HCT116 (cell line): ENCODE results near the gene FNDC3B. TPM values are rescaled to one million over a fixed set of nuclear protein-coding genes. Genes with fewer than 3 reads are reported as not detected.

ENCODE experiments used
- ATAC-seq: fragments of 200-7000 bp; cut with Tn5 transposase; 2 replicates; pipeline ENCODE4 v1.9.1; 2020; ENCODE audit warnings: mild to moderate bottlenecking, moderate library complexity
- BruUV-seq: library from RNA; stranded (reverse); fragments of 400-500 nt; replicated peaks from 2 replicates; lab custom pipeline; 2021; lab: Mats Ljungman, UMichigan
- CTCF ChIA-PET: fragments of 300-600 bp; sonication (Branson Sonifier 250); formaldehyde crosslinking; loops from one replicate; lab custom pipeline; 2021; ENCODE audit warnings: antibody characterized with exemption; lab: Charles Lee
- POLR2A ChIA-PET: fragments of 300-600, 350-600 bp; sonication (Branson Sonifier 250); formaldehyde crosslinking; loops from one replicate; lab custom pipeline; 2021; ENCODE audit warnings: antibody characterized with exemption; lab: Charles Lee
- RAD21 ChIA-PET, 2 experiments: fragments of 300-600 bp; sonication (Branson Sonifier 250); formaldehyde crosslinking; loops; one replicate each; lab custom pipeline; 2023; ENCODE audit warnings: low total read pairs in 2 of 2; ENCODE audit not compliant: uncharacterized antibody in 2 of 2, unreplicated experiment in 2 of 2, low non-redundant PET in 1 of 2; lab: Charles Lee
- DNase-seq: peaks from one replicate; pipeline ENCODE4 v3.0.0-alpha.2; 2010; ENCODE audit warnings: low read depth, low spot score
- H2AFZ ChIP-seq: fragments of 200-600 bp; shearing (Covaris generic), sonication (generic); 2 replicates; pipeline ENCODE4 v1.6.1; 2017; ENCODE audit warnings: low read depth, mixed run types, mixed read lengths, antibody characterized with exemption, low read length; ENCODE audit not compliant: poor library complexity, severe bottlenecking
- H3K27ac ChIP-seq: 2 replicates; pipeline ENCODE4 v1.5.1; 2012; ENCODE audit warnings: low read depth, low read length
- H3K27me3 ChIP-seq: fragments of 200-600 bp; sonication (generic); 2 replicates; pipeline ENCODE4 v1.6.1; 2016; ENCODE audit warnings: mixed run types, low read length, mixed read lengths; ENCODE audit not compliant: insufficient read depth
- H3K36me3 ChIP-seq, 2 experiments: fragments of 200-500 bp in 1 of 2; fragments of 200-600 bp in 1 of 2; sonication (Bioruptor generic) in 1 of 2; sonication (generic) in 1 of 2; 2 replicates each; pipeline versions ENCODE4 v1.5.1 to v1.6.1; 2014 to 2016; ENCODE audit warnings: low read length in 2 of 2, inconsistent platforms in 1 of 2, mixed read lengths in 1 of 2, mixed run types in 1 of 2; ENCODE audit not compliant: insufficient read depth in 2 of 2, control insufficient read depth in 1 of 2
- H3K4me1 ChIP-seq, 2 experiments: fragments of 200-600 bp in 1 of 2; sonication (generic) in 1 of 2; 2 replicates each; pipeline versions ENCODE4 v1.5.1 to v1.6.1; 2012 to 2017; ENCODE audit warnings: low read length in 2 of 2, inconsistent platforms in 1 of 2, mild to moderate bottlenecking in 1 of 2, mixed read lengths in 1 of 2, mixed run types in 1 of 2, moderate library complexity in 1 of 2; ENCODE audit not compliant: insufficient read depth in 2 of 2, control insufficient read depth in 1 of 2
- H3K4me2 ChIP-seq: fragments of 200-600 bp; sonication (generic); 2 replicates; pipeline ENCODE4 v1.6.1; 2017; ENCODE audit warnings: mixed run types, low read length, mixed read lengths
- H3K4me3 ChIP-seq, 2 experiments: fragments of 200-600 bp in 1 of 2; sonication (generic) in 1 of 2; replicated peaks in 1 of 2; 2 replicates each; pipeline ENCODE4 v1.5.1; 2011 to 2016; ENCODE audit warnings: low read length in 2 of 2, control low read depth in 1 of 2, low read depth in 1 of 2, mild to moderate bottlenecking in 1 of 2, mixed read lengths in 1 of 2, mixed run types in 1 of 2
- H3K79me2 ChIP-seq: fragments of 200-600 bp; sonication (generic); 2 replicates; pipeline ENCODE4 v1.6.1; 2017; ENCODE audit warnings: mild to moderate bottlenecking, mixed run types, low read length, moderate library complexity, mixed read lengths; ENCODE audit not compliant: insufficient read depth
- H3K9ac ChIP-seq: fragments of 200-600 bp; sonication (generic); 2 replicates; pipeline ENCODE4 v1.6.1; 2016; ENCODE audit warnings: low read length, mixed read lengths
- H3K9me2 ChIP-seq: fragments of 200-600 bp; sonication (generic), shearing (Covaris generic); 2 replicates; pipeline ENCODE4 v1.6.1; 2017; ENCODE audit warnings: mixed run types, mild to moderate bottlenecking, moderate library complexity; ENCODE audit not compliant: insufficient read depth
- H3K9me3 ChIP-seq, 2 experiments: fragments of 200-500 bp in 1 of 2; fragments of 200-600 bp in 1 of 2; sonication (Bioruptor generic) in 1 of 2; sonication (generic) in 1 of 2; 2 replicates each; pipeline ENCODE4 v1.6.1; 2014 to 2017; ENCODE audit warnings: low read length in 2 of 2, mixed read lengths in 2 of 2, inconsistent platforms in 1 of 2, low read depth in 1 of 2, mild to moderate bottlenecking in 1 of 2, mixed run types in 1 of 2, moderate library complexity in 1 of 2; ENCODE audit not compliant: control insufficient read depth in 1 of 2, insufficient read depth in 1 of 2
- H4K20me1 ChIP-seq: fragments of 200-600 bp; sonication (generic), shearing (Covaris generic); 2 replicates; pipeline ENCODE4 v1.6.1; 2017; ENCODE audit warnings: mixed run types, mild to moderate bottlenecking, moderate library complexity; ENCODE audit not compliant: insufficient read depth
- ATF3 ChIP-seq: IDR thresholded peaks from 2 replicates; pipeline ENCODE4 v1.6.1; 2012
- EZH2 ChIP-seq: fragments of 200-600 bp; sonication (generic); IDR thresholded peaks from 2 replicates; pipeline ENCODE4 v1.6.1; 2017; ENCODE audit warnings: antibody characterized with exemption, mixed run types
- EZH2phosphoT487 ChIP-seq: fragments of 200-600 bp; IDR thresholded peaks from 2 replicates; pipeline ENCODE4 v1.6.1; 2018; ENCODE audit warnings: antibody characterized with exemption, borderline replicate concordance
- FOSL1 ChIP-seq: IDR thresholded peaks from 2 replicates; pipeline ENCODE4 v1.6.1; 2012; ENCODE audit warnings: low read depth
- JUND ChIP-seq: IDR thresholded peaks from 2 replicates; pipeline ENCODE4 v1.6.1; 2012
- POLR2AphosphoS5 ChIP-seq: IDR thresholded peaks from 2 replicates; pipeline ENCODE4 v1.6.1; 2011; ENCODE audit warnings: mild to moderate bottlenecking, low read depth, low read length, moderate library complexity
- RAD21 ChIP-seq: IDR thresholded peaks from 2 replicates; pipeline ENCODE4 v1.6.1; 2012; ENCODE audit warnings: low read depth, mild to moderate bottlenecking
- REST ChIP-seq: IDR thresholded peaks from 2 replicates; pipeline ENCODE4 v1.6.1; 2012; ENCODE audit warnings: low read depth
- SIN3A ChIP-seq: IDR thresholded peaks from 2 replicates; pipeline ENCODE4 v1.6.1; 2012; ENCODE audit warnings: low read depth
- SRF ChIP-seq: IDR thresholded peaks from 2 replicates; pipeline ENCODE4 v1.6.1; 2012; ENCODE audit warnings: low read depth
- TCF7L2 ChIP-seq: IDR thresholded peaks from 2 replicates; pipeline ENCODE4 v1.7.0; 2011; ENCODE audit warnings: borderline replicate concordance, inconsistent platforms; ENCODE audit not compliant: insufficient read depth, insufficient read length; ENCODE audit errors: extremely low read depth
- ZBTB33 ChIP-seq: IDR thresholded peaks from 2 replicates; pipeline ENCODE4 v1.6.1; 2011; ENCODE audit warnings: mild to moderate bottlenecking, low read length, moderate library complexity; ENCODE audit not compliant: insufficient replicate concordance; ENCODE audit errors: extremely low read depth
- ZFX ChIP-seq: fragments of 450-650 bp; IDR thresholded peaks from 2 replicates; pipeline ENCODE4 v1.6.1; 2017
- ZNF274 ChIP-seq: fragments of 200-500 bp; sonication (Bioruptor generic); IDR thresholded peaks from 2 replicates; pipeline ENCODE4 v1.6.1; 2014; ENCODE audit warnings: mild to moderate bottlenecking, low read depth, low read length, inconsistent platforms
- intact Hi-C: fragments of 100-400 bp; cut with micrococcal nuclease; formaldehyde crosslinking; loops from 2 replicates; pipeline ENCODE4 v1.10.0; 2022
- total RNA-seq: library from RNA; stranded (reverse); gene quantifications from one replicate; pipeline ENCODE4 v1.2.1, GENCODE V29; 2021; ENCODE audit not compliant: unreplicated experiment

FNDC3B gene
- total RNA-seq, 1 experiment from 2014 or later = 45.7 TPM

GRCh38 chr3:172078721-172079120 lies 39.3 kb downstream of the FNDC3B start:
- no peak for TF ChIP-seq SIN3A
- no peak for TF ChIP-seq ATF3
- TF ChIP-seq FOSL1 = no peak
- no peak for TF ChIP-seq EZH2phosphoT487
- no peak for TF ChIP-seq TCF7L2
- TF ChIP-seq SRF = no peak
- no peak for TF ChIP-seq JUND
- no peak for TF ChIP-seq ZBTB33
- TF ChIP-seq ZNF274 = no peak
- no peak for TF ChIP-seq EZH2
- TF ChIP-seq RAD21 = no peak
- no peak for TF ChIP-seq POLR2AphosphoS5
- no peak for TF ChIP-seq REST
- TF ChIP-seq ZFX = no peak
- Histone ChIP-seq H3K9me2 (no peaks in the 10 kb centered on the region), H2AFZ (no peak overlapping the region), H3K4me1 (no peaks in the 10 kb centered on the region), H3K4me3 (no peak overlapping the region), H3K79me2 (peaks cover 60% of the 10 kb centered on the region), H4K20me1 (no peaks in the 10 kb centered on the region; the same call in 1 of the 2 replicates), H3K9me3 (no peaks in the 10 kb centered on the region), H3K9ac (no peak overlapping the region), H3K27me3 (no peaks in the 10 kb centered on the region), H3K36me3 (no peaks in the 10 kb centered on the region), H3K4me2 (no peak overlapping the region), H3K27ac (no peak overlapping the region)
- ChIA-PET RAD21 (no interaction called here), POLR2A (no interaction called here), CTCF (no interaction called here)
- ATAC-seq (no peak), DNase-seq (no peak)
- intact Hi-C loops = no loop called here
- BruUV-seq = no TSS peak
